ENCODE data around the gene MBTD1. TPM values are rescaled to one million over a fixed set of nuclear protein-coding genes. Genes with fewer than 3 reads are reported as not detected.

Gene MBTD1
- polyA plus RNA-seq, 2 of the 4 experiments (the other 2 are of a cell fraction) = 8.1 to 13.4 TPM

DNA sequence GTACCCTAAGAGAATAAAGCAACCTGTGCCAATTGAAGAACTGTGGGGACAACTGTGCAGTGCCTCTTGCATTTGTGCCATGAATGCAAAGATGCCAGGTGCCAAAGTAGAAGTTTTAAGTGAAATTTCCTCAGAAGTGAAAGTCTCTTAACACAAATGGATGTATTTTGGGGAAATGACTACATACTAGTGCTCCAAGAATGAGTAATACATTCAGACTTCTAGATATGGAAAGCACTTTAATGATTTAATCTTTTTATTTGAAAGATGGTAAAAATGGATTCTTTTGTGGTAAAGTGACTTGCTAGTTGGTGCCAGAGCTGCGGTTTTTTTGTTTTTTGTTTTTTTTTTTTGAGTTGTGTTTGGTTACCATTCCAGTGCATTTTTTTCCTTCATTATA lies 15.5 kb upstream of the MBTD1 start:
- CTCF ChIA-PET = interaction anchor here (0.7 kb wide), 2 partner anchors 14 kb away, joined by 3 read pairs; no protein-coding TSS in a partner anchor
- no peak for ATAC-seq
- no peak for FAIRE-seq
- TF ChIP-seq ZNF302 (CRISPR knock-in tag; IDR thresholded peaks at IDR 0.05) (no peak), SMC3 (IDR thresholded peaks at IDR 0.05) (no peak), JUNB (IDR thresholded peaks at IDR 0.05) (no peak), CBX8 (IDR thresholded peaks at IDR 0.05) (no peak), FOSL2 (IDR thresholded peaks at IDR 0.05) (no peak), FOSL2 (CRISPR knock-in tag; IDR thresholded peaks at IDR 0.05) (no peak), CTCF (IDR thresholded peaks at IDR 0.05) (no peak), HOXB5 (CRISPR knock-in tag; IDR thresholded peaks at IDR 0.05) (no peak), ZC3H11A (IDR thresholded peaks at IDR 0.05) (no peak), KDM5A (IDR thresholded peaks at IDR 0.05) (no peak), BHLHE40 (IDR thresholded peaks at IDR 0.05; ENCODE audit: low read depth, low read length) (no peak), POLR2AphosphoS2 (conservative IDR thresholded peaks at IDR 0.05; ENCODE audit: low read length) (no peak), HOXB13 (CRISPR knock-in tag; IDR thresholded peaks at IDR 0.05; ENCODE audit: low read depth) (no peak), FOXS1 (CRISPR knock-in tag; IDR thresholded peaks at IDR 0.05) (no peak), NPAS2 (CRISPR knock-in tag; IDR thresholded peaks at IDR 0.05; ENCODE audit: borderline replicate concordance) (no peak), ESRRA (IDR thresholded peaks at IDR 0.05; ENCODE audit: borderline replicate concordance, low read length) (no peak), FOSB (CRISPR knock-in tag; IDR thresholded peaks at IDR 0.05) (no peak), KDM1A (IDR thresholded peaks at IDR 0.05; ENCODE audit: low read depth) (no peak)
- TF ChIP-seq, protein P1, sequence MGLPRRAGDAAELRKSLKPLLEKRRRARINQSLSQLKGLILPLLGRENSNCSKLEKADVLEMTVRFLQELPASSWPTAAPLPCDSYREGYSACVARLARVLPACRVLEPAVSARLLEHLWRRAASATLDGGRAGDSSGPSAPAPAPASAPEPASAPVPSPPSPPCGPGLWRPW (IDR thresholded peaks at IDR 0.05) = no peak
- no peak overlapping the region for H3K4me2 ChIP-seq
- DNase-seq (ENCODE audit: low read depth in 1 of 2, low spot score in 1 of 2) = no peak
- H3K4me1 ChIP-seq = no peaks in the 10 kb centered on the region
- no peaks in the 10 kb centered on the region for H3K9me3 ChIP-seq
- 88% methylated on average over 1 of the region's 1 CpG for WGBS (ENCODE audit: missing lambda C conversion rate)
- no peak overlapping the region for H3K4me3 ChIP-seq
- no peak overlapping the region for H3K27ac ChIP-seq
- POLR2A ChIA-PET = no interaction called here

DNA sequence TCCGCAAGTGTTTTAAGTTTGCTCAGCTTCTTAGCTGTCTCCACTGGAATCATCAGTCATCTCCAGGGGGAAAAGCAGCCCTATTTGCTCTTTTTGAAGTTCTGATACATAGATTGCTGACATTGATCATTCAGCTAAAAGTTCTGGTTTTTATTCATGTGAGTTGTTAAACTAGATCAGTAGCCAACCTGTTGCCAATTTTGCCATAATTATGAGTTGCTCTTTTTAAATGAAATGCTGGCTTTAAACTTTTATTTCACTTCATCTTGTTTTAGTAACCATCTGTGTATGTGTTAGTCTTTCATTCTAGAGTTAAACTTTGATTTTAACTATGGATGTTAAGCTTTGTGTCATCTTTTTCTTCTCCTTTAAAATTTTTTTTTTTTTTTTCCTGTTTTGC lies 13.0 kb upstream of the MBTD1 start:
- CTCF ChIA-PET = interaction anchor here (0.6 to 2.9 kb wide), 3 partner anchors 10 to 43 kb away, joined by 3 to 9 read pairs (median 5); no protein-coding TSS in a partner anchor

GRCh38 chr17:51270636-51271035 lies 10.8 kb upstream of the MBTD1 start:
- CTCF ChIA-PET = interaction anchor here (0.6 to 2.9 kb wide), 5 partner anchors 10 to 256 kb away, joined by 3 to 9 read pairs (median 3); partner anchors contain the start of gene UTP18

More for the DNA sequence above, 13.0 kb upstream of the MBTD1 start:
- DNase-seq (ENCODE audit: low read depth in 1 of 2, low spot score in 1 of 2) (no peak), FAIRE-seq (peak; percentile 18), ATAC-seq (no peak)
- 92% methylated on average over 1 of the region's 1 CpG for WGBS (ENCODE audit: missing lambda C conversion rate)
- Histone ChIP-seq H3K4me2 (no peak overlapping the region), H3K4me1 (no peaks in the 10 kb centered on the region), H3K4me3 (no peak overlapping the region), H3K9me3 (no peaks in the 10 kb centered on the region), H3K27ac (no peak overlapping the region)
- POLR2A ChIA-PET = no interaction called here
- TF ChIP-seq EP300 (IDR thresholded peaks at IDR 0.05) = no peak

GRCh38 chr17:51269991-51270390 lies 10.1 kb upstream of the MBTD1 start:
- FAIRE-seq = no peak
- Histone ChIP-seq H3K9me3 (no peaks in the 10 kb centered on the region), H3K4me1 (no peaks in the 10 kb centered on the region), H3K27ac (no peak overlapping the region), H3K4me2 (no peak overlapping the region), H3K4me3 (no peak overlapping the region)
- ATAC-seq = no peak
- no peak for DNase-seq (ENCODE audit: low read depth in 1 of 2, low spot score in 1 of 2)
- POLR2A ChIA-PET = no interaction called here
- CTCF ChIA-PET = interaction anchor here (1.0 to 1.2 kb wide), 2 partner anchors 9 to 11 kb away, joined by 3 read pairs; partner anchors contain the start of gene UTP18
- 92% methylated on average over 6 of the region's 6 CpGs for WGBS (ENCODE audit: missing lambda C conversion rate)
- TF ChIP-seq KDM1A (IDR thresholded peaks at IDR 0.05; ENCODE audit: low read depth) (no peak), POLR2A (IDR thresholded peaks at IDR 0.05; ENCODE audit: low read length) (no peak), JUNB (IDR thresholded peaks at IDR 0.05) (no peak), MAZ (IDR thresholded peaks at IDR 0.05; ENCODE audit: borderline replicate concordance, low read depth, low read length) (no peak), RCOR1 (IDR thresholded peaks at IDR 0.05; ENCODE audit: low read depth, low read length) (no peak), PBX3 (IDR thresholded peaks at IDR 0.05) (no peak), SMC3 (IDR thresholded peaks at IDR 0.05) (no peak), EHMT2 (IDR thresholded peaks at IDR 0.05; ENCODE audit: low read depth) (no peak), SREBF2 (IDR thresholded peaks at IDR 0.05) (no peak), HDAC2 (IDR thresholded peaks at IDR 0.05) (no peak), TP53 (CRISPR knock-in tag; IDR thresholded peaks at IDR 0.05) (no peak), CEBPB (IDR thresholded peaks at IDR 0.05) (no peak), POLR2AphosphoS2 (conservative IDR thresholded peaks at IDR 0.05; ENCODE audit: low read length) (no peak), ZNF302 (CRISPR knock-in tag; IDR thresholded peaks at IDR 0.05) (no peak)
- TF ChIP-seq, protein P1 (IDR thresholded peaks at IDR 0.05) = no peak

More at GRCh38 chr17:51270636-51271035, 10.8 kb upstream of the MBTD1 start:
- 48% methylated on average over 1 of the region's 1 CpG for WGBS (ENCODE audit: missing lambda C conversion rate)
- ATAC-seq = 0 out of 6 replicates have a peak, but pooled peaks of 1 of the 2 experiments have one; percentile 27
- POLR2A ChIA-PET = interaction anchor here (1.1 kb wide), 1 partner anchor 9 kb away, joined by 4 read pairs; no protein-coding TSS in a partner anchor
- H3K27ac ChIP-seq = no peak overlapping the region
- DNase-seq (ENCODE audit: low read depth in 1 of 2, low spot score in 1 of 2) = no peak
- TF ChIP-seq CHD2 (IDR thresholded peaks at IDR 0.05; ENCODE audit: low read length, partially characterized antibody) = no peak
- FAIRE-seq = peak; percentile 95
- H3K9me3 ChIP-seq = no peaks in the 10 kb centered on the region
- H3K4me3 ChIP-seq = no peak overlapping the region
- H3K4me2 ChIP-seq = no peak overlapping the region
- no peaks in the 10 kb centered on the region for H3K4me1 ChIP-seq
